Measurements from ENCODE around the gene IQCH.

GRCh38 chr15:67544475-67544874, 289.9 kb downstream of the IQCH start:
- TF ChIP-seq REST (IDR thresholded peaks at IDR 0.05; ENCODE audit: low read depth, low read length) (no peak), CTCF (IDR thresholded peaks at IDR 0.05) (no peak), USF2 (IDR thresholded peaks at IDR 0.05; ENCODE audit: borderline replicate concordance, low read depth, low read length) (no peak), TCF12 (IDR thresholded peaks at IDR 0.05) (no peak)
